A172 (cell line): ENCODE results near the gene NRF1. TPM values are rescaled to one million over a fixed set of nuclear protein-coding genes. Genes with fewer than 3 reads are reported as not detected.
A peak's percentile ranks its signal among the peaks of the same experiment; 100 is the strongest.
"Not testable (repeated sequence)": the region's sequence is repeated elsewhere in the genome, so short reads cannot be mapped to it uniquely, and the experiment has no call there.

Experiments
- DNase-seq: peaks from one replicate; pipeline ENCODE4 v3.0.0-alpha.2; 2015; ENCODE audit warnings: low spot score
- total RNA-seq: library from RNA; depleted of rRNA; stranded (reverse); fragments of >200 nt; shearing (Covaris generic); gene quantifications from 2 replicates; pipeline ENCODE4 v1.2.3, GENCODE V29; 2014

NRF1 gene
- total RNA-seq, 1 experiment from 2014 or later: 6.0 TPM

DNA sequence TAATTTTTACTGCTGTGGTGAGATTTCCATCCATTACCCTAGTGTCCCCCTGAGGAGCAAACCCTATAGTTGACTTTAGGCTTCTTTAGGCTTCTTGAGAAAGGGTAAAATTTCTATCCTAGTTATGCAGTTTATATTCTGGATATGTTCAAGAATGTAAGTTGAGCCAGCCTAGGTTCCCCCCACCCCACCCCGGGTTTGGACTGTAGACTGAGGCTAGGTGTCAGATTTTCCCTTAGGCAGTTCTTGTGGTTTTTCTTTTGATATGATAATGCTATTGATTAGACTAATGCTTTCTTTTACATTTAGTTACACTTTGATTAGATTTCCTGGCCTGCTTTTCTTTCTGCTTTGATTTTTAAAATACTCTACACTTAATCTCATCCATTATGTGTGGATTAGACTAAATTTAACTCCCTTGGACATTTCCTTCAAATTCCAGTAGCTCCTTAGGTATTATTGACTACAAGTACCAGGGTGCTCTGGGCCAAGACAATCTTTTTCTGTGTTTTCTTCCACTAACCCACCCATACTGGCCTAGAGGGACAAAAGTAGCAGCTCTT, 37.7 kb downstream of the NRF1 start:
- DNase-seq: no peak

DNA sequence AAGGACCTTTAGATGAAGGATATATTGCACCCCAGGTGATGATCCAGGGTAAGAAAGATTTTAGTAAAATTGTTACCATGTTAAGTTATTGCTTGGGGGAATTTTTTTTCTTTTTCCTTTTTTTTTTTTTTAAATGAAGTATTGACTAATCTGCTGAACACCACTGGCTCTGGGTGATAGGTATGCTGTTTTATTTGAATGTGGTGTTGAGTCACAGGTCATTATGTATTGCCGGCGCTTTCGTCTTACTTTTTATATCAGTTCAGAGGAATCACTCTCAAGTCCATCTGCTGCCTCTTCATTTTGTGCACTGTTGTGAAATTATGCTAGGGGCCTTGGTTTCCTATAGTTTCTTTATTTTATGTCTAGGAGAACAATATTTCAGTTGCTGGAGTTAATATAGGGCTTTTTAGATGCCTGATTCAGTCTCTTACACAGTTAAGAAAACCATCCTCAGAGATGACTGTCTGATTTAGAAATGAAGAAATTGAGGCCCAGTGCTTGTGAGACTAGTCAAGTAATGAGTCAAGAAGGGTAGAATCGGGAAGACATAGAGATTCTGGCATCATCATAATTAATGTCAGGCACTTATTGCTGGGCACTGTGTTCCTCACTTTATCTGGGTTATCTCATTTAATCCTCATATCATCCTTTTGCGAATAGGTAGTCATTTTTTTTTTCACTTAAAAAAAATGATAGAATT, 38.7 kb downstream of the NRF1 start:
- DNase-seq: no peak

DNA sequence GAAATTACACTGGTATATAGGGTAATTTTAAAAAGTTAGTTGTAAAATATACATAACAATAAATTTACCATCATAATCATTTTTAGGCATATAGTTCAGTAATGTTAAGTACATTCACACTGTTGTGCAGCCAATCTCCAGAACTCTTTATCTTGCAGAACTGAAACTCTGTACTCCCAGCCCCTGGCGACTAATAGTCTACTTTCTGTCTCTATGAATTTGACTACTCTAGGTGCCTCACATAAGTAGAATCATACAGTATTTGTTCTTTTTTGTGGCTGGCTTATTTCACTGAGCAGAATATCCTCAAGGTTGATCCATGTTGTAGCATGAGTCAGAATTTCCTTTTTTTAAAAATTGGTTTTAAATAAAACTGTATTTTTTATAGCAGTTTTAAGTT, 41.4 kb downstream of the NRF1 start:
- DNase-seq: no peak

DNA sequence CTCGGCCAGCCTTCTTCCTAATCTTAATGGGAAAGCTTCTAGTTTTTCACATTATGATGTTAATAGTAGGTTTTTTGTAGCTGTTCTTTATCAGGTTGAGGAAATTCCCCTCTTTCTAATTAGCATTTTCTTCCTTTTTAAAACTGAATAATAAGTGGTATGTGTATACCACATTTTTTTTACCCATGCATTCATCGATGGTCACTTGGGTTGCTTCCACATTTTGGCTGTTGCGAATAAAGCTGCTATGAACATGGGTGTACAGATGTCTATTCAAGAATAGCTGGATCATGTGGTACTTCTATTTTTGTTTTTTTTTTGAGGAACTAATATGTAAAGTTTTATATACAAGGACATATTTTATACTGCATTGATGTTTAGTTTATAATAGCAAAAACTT, 44.3 kb downstream of the NRF1 start:
- no peak for DNase-seq

DNA sequence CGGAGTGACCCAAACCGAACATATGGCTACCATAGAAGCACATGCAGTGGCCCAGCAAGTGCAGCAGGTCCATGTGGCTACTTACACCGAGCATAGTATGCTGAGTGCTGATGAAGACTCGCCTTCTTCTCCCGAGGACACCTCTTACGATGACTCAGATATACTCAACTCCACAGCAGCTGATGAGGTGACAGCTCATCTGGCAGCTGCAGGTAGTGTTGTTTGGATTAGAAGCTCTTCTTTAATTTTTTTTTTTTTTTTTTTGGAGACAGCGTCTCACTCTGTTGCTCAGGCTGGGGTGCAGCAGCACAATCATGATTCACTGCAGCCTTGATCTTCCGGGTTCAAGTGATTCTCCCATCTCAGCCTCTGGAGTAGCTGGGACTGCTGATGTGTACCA, 45.8 kb downstream of the NRF1 start:
- peak; percentile 29 for DNase-seq

GRCh38 chr7:129659907-129660306, 48.4 kb downstream of the NRF1 start:
- not testable (repeated sequence) for DNase-seq

DNA sequence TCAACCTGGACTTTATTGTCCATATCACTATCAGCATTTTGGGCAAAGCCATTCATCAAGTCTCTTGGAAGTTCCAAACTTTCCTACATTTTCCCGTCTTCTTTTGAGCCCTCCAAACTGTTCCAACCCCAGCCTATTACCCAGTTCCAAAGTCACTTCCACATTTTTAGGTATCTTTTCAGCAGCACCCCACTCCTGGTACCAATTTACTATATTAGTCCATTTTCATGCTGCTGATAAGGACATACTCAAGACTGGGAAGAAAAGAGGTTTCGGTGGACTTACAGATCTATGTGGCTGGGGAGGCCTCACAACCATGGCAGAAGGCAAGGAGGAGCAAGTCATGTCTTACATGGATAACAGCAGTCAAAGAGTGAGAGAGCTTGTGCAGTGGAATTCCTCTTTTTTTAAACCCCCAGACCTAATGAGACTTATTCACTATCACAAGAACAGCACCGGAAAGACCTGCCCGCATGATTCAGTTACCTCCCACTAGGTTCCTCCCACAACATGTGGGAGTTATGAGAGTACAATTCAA, 50.2 kb downstream of the NRF1 start:
- DNase-seq: no peak

DNA sequence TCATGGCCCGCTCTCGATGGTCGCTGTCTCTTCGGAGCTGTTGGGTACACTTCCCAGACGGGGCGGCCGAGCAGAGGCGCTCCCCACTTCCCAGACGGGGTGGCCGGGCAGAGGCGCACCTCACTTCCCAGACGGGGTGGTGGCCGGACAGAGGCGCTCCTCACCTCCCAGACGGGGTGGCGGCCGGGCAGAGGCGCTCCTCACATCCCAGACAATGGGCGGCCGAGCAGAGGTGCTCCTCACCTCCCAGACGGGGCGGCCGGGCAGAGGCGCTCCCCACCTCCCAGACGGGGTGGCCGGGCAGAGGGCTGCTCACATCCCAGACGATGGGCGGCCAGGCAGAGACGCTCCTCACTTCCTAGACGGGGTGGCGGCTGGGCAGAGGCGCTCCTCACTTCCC, 51.7 kb downstream of the NRF1 start:
- DNase-seq: not testable (repeated sequence)

DNA sequence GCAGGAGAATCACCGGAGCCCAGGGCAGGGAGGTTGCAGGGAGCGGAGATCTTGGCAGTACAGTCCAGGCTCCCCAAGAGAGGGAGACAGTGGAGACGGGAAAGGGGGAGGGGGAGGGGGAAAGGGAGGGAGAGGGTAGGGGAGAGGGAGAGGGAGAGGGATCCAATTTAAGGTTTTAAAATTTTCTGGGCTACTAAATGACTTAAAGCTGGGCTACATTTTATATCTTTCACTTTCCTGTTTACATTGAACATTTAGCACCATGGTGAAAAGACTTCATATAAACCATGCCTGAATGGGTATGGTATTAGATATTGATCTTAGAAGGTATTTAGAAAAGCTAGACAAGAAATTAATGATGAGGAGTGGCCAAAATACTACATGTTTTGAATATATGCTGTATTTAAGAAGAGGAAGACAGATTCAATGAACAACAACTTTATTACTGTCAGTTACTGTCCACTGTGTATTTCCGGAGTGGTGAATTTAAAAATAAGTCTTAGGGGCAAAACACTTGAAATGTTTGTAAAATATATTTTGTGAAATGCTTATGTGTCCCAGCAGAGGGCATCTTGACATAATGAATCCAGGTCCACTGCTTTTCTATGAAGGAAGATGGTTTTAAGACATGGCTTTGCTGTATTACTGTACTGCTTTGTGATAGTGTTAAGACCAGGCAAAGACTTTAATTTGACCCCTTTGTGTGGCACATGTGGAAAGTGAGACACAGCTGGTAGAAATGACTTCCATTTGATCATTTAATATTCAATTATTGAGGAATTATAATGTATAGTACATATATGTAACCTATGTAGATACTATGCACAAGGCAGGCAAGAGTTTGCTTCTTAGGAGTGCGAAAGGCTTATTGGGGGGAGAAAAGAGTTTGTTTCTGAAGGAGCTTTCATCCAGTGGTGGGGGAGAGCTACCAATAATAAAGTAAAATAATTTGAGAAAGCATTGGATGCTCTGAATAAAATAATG, 52.8 kb downstream of the NRF1 start:
- peak; percentile 64 for DNase-seq

GRCh38 chr7:129665013-129665401, 53.5 kb downstream of the NRF1 start:
- DNase-seq: peak; percentile 94

DNA sequence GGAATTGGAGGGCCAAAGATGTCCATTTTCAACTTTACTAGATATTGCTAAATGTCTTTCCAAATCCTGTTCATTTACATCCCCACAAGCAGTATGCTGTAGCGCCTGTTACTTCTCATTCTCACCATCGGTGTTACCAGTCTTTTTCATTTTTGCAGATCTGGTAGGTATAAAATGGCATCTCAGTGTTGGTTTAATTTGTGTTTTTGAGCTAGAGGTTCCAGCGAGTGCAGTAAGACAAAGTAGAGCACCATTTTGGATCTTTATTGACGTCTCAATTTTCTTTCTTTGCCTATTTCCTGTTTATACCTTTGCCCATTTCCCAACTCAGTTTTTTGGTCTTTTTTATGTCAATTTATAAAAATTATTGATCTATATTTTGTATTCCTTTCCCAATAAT, 55.6 kb downstream of the NRF1 start:
- no peak for DNase-seq

DNA sequence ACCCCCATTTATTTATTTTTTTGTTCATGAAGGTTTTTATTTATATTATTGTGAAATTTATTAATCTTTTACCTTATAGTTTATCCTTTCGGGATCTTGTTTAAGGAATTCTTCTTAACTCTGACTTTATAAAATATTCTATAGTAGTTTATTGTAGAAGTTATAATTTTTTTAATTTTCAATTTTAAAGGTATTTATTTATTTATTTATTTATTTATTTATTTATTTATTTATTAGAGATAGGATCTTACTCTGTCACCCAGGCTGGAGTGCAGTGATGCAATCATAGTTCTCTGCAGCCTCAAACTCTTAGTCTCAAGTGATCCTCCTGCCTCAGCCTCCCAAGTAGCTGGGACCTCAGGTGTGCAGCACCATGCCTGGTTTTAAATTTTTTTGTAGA, 56.0 kb downstream of the NRF1 start:
- no peak for DNase-seq

GRCh38 chr7:129669901-129670300, 58.4 kb downstream of the NRF1 start:
- DNase-seq: no peak

DNA sequence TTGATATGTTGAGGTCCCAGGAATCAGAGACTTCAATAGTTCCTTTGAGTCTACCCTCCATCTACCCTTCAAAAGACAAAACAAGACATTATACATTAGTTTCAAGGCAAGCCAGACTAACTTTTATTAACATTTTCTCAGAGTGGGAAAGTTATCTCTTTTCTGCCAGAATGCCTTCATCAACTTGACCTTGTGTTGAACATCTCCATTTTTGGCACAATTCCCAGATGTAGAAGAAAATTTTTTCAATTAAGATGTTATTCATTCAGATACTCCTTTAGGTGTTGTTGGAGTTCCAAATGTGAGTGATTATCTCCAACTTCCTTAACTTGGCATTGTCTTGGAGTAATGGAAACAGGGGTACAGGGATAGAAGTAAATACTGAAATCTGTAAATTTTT, 59.1 kb downstream of the NRF1 start:
- no peak for DNase-seq

DNA sequence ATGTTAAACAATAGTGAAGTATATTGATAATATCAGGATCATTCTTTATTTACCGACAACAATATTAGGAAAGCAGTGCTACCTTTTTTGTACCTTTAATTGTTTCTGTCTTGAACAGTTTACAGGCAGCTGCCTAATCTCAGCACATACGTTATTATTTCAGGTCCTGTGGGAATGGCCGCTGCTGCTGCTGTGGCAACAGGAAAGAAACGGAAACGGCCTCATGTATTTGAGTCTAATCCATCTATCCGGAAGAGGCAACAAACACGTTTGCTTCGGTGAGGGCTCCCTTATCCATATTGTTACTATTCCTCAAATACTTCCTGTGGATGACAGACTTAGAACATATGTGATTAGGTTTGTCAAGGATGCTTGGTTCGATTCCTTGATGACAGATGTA, 59.7 kb downstream of the NRF1 start:
- DNase-seq: no peak

DNA sequence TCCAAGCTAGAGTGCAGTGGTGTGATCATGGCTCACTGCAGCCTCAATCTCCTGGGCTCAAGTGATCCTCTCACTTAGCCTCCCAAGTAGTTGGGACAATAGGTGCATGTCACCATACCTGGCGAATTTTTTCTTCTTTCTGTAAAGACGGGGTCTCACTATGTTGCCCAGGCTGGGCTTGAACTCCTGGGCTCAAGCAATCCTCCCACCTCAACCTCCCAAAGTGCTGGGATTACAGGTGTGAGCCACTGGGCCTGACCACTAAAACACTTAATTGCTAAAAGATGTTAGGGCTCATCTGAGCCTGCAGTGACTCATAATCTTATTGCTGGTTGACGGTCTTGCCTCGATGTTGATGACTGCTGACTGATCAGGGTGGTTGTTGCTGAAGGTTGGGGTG, 63.0 kb downstream of the NRF1 start:
- not testable (repeated sequence) for DNase-seq

DNA sequence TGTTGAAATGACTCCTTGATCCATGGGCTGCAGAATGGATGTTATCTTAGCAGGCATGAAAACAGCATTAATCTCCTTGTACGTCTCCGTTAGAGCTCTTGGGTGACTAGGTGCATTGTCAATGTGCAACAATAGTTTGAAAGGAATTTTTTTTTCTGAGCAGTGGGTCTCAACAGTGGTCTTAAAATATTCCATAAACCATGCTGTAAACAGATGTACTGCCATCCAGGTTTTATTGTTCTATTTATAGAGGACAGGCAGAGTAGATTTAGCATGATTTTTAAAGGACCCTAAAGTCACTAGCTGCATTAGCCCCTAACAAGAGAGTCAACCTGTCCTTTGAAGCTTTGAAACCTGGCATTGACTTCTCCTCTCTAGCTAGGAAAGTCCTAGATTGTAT, 64.0 kb downstream of the NRF1 start:
- no peak for DNase-seq

- DNase-seq: no peak
Observed at GRCh38 chr7:129676017-129676897, 64.7 kb downstream of the NRF1 start.

- no peak for DNase-seq
Observed at GRCh38 chr7:129677796-129678195, 66.3 kb downstream of the NRF1 start.

GRCh38 chr7:129678606-129679005, 67.1 kb downstream of the NRF1 start:
- no peak for DNase-seq

DNA sequence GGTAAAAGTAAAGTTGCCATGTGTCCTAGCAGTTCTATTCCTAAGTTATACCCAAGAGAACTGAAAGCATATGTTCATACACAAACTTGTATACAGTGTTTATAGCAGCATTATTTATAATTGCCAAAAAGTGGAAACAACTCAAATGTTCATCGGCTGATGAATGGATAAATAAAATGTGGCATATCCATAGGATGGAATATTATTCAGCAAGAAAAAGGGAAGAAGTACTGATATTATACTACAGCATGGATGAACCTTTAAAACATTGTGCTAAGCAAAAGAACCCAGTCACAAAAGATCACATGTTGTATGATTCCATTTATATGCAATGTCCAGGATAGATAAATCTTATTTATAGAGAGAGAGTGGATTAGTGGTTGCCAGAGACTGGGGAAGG, 68.9 kb downstream of the NRF1 start:
- DNase-seq: no peak
